ENCODE measurements around the gene SMARCD1. TPM values are rescaled to one million over a fixed set of nuclear protein-coding genes. Genes with fewer than 3 reads are reported as not detected.

Gene SMARCD1
- total and polyA plus RNA-seq, 10 donors, result 17.4 to 85.7 (median 52.6) TPM

DNA sequence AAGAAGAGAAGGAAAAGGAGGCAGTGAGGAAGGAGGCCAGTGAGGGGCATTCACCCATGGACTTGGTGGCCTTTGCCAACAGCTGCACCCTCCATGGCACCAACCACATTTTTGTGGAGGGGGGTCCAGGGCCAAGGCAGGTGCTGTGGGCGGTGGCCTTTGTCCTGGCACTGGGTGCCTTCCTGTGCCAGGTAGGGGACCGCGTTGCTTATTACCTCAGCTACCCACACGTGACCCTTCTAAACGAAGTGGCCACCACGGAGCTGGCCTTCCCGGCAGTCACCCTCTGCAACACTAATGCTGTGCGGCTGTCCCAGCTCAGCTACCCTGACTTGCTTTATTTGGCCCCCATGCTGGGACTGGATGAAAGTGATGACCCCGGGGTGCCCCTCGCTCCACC is 11.4 kb upstream of the SMARCD1 start:
- peak; percentile 60 for DNase-seq
- no peak for TF ChIP-seq POLR2A (IDR thresholded peaks at IDR 0.05)
- TF ChIP-seq, protein P1, sequence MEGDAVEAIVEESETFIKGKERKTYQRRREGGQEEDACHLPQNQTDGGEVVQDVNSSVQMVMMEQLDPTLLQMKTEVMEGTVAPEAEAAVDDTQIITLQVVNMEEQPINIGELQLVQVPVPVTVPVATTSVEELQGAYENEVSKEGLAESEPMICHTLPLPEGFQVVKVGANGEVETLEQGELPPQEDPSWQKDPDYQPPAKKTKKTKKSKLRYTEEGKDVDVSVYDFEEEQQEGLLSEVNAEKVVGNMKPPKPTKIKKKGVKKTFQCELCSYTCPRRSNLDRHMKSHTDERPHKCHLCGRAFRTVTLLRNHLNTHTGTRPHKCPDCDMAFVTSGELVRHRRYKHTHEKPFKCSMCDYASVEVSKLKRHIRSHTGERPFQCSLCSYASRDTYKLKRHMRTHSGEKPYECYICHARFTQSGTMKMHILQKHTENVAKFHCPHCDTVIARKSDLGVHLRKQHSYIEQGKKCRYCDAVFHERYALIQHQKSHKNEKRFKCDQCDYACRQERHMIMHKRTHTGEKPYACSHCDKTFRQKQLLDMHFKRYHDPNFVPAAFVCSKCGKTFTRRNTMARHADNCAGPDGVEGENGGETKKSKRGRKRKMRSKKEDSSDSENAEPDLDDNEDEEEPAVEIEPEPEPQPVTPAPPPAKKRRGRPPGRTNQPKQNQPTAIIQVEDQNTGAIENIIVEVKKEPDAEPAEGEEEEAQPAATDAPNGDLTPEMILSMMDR (IDR thresholded peaks at IDR 0.05 in 8 of 11, conservative IDR thresholded peaks at IDR 0.05 in 3 of 11), result no peak
- no peak for TF ChIP-seq POLR2AphosphoS5 (IDR thresholded peaks at IDR 0.05)
- 79 to 90% (median 86%) methylated on average over 6 to 10 of the region's 10 CpGs for WGBS, 5 donors

DNA sequence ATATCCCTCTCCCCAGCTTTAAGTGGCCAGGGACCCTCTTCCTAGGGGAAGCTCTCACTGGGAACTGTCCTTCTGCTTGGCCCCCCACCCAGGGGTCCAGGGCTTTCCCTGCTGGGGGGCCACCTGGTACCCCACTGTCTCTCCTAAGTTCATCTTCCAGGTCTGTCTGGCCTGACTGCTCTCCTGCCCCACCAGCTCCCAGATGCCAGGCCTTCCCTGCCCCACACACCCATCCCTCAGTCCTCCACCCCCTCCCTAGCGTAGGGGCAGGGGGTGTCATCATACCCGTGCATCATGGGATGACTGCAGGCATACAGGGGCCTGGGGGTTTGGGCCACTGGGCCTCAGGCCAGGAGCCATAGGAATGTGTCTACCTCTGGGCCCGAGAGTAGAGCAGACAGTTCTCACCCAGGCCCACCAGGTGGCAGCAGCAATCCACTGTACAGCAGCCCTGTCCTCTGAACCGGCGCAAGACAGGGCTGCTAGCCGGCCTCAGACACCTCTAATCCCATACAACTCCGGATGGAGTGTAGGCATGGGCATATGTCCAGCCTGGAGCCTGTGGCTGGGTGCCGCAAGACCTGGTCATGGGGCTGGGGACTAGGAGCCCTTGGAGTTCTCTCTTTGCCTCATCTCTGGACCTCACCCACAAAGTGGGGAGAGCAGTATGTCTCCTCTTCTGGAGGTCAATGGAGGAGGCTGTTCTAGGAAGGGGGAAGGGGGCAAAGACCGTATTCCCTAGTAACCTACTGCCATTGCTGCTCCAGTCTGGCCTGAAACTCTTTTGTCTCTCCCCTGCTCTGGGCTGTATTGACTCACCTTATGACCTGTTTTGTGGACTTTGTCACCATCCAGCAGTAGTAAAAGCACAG is 10.0 kb upstream of the SMARCD1 start:
- TF ChIP-seq, protein P1 (IDR thresholded peaks at IDR 0.05 in 8 of 11, conservative IDR thresholded peaks at IDR 0.05 in 3 of 11), result peak; percentile 90 to 98 (median 93)
- TF ChIP-seq POLR2AphosphoS5 (IDR thresholded peaks at IDR 0.05) (peak; percentile 15 to 47 (median 42)), POLR2A (IDR thresholded peaks at IDR 0.05) (no peak)
- peak; percentile 94 for DNase-seq
- no peak overlapping the region for H3K4me3 ChIP-seq
- 4 to 15% (median 8%) methylated on average over 5 to 9 of the region's 9 CpGs for WGBS, 5 donors
- no peaks in the 10 kb centered on the region for H3K9me3 ChIP-seq
- H3K27ac ChIP-seq, result no peak overlapping the region
- H3K4me1 ChIP-seq, result peaks cover 3 to 17% (median 9%) of the 10 kb centered on the region in 6 donors
- no peaks in the 10 kb centered on the region for H3K36me3 ChIP-seq
- intact Hi-C loops (cut with DNase I; ENCODE audit: low total_unique reads), result loop anchor here (2.0 kb wide), 1 partner anchor 100 kb away; no protein-coding TSS in a partner anchor
- H3K27me3 ChIP-seq (replicated peaks in 1 of 7), result peaks cover 0 to 7% (median 0%) of the 10 kb centered on the region in 7 donors

More for the DNA sequence above, 11.4 kb upstream of the SMARCD1 start:
- H3K9me3 ChIP-seq, result no peaks in the 10 kb centered on the region
- H3K4me1 ChIP-seq, result peaks cover 3 to 18% (median 9%) of the 10 kb centered on the region in 6 donors
- H3K27ac ChIP-seq, result no peak overlapping the region
- intact Hi-C loops (cut with DNase I; ENCODE audit: low total_unique reads), result loop anchor here (2.0 kb wide), 1 partner anchor 101 kb away; no protein-coding TSS in a partner anchor
- no peaks in the 10 kb centered on the region for H3K36me3 ChIP-seq
- H3K4me3 ChIP-seq, result no peak overlapping the region
- H3K27me3 ChIP-seq (replicated peaks in 1 of 7), result peaks cover 0 to 7% (median 0%) of the 10 kb centered on the region in 7 donors

DNA sequence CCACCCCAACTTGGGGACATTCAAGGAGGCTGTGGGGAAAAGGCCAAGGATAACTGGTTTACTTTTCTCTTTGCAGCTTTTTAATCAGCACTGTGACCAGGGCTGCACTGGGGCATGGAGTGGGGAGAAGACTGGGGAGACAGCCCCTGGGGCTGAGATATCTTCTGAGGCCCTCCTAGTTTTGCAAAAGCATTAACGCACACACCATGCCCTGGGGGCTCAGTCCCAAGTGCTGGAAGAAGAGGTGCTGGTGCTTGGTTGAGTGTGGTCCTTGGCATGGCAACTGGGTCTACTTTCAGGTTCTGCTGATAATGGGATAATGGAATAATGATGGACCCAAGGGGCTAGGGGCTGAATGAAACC is 9.4 kb upstream of the SMARCD1 start:
- peaks cover 0 to 7% (median 0%) of the 10 kb centered on the region in 7 donors for H3K27me3 ChIP-seq (replicated peaks in 1 of 7)
- peak; percentile 38 for DNase-seq
- no peaks in the 10 kb centered on the region for H3K36me3 ChIP-seq
- TF ChIP-seq POLR2AphosphoS5 (IDR thresholded peaks at IDR 0.05), result no peak
- TF ChIP-seq POLR2A (IDR thresholded peaks at IDR 0.05), result no peak
- TF ChIP-seq, protein P1 (IDR thresholded peaks at IDR 0.05 in 8 of 11, conservative IDR thresholded peaks at IDR 0.05 in 3 of 11), result no peak
- intact Hi-C loops (cut with DNase I; ENCODE audit: low total_unique reads), result loop anchor here (2.0 kb wide), 1 partner anchor 99 kb away; no protein-coding TSS in a partner anchor
- no peaks in the 10 kb centered on the region for H3K9me3 ChIP-seq
- no peak overlapping the region for H3K27ac ChIP-seq
- H3K4me1 ChIP-seq, result peaks cover 0 to 11% (median 5%) of the 10 kb centered on the region in 6 donors
- 92 to 100% (median 100%) methylated on average over 1 of the region's 1 CpG for WGBS, 5 donors
- H3K4me3 ChIP-seq, result no peak overlapping the region

DNA sequence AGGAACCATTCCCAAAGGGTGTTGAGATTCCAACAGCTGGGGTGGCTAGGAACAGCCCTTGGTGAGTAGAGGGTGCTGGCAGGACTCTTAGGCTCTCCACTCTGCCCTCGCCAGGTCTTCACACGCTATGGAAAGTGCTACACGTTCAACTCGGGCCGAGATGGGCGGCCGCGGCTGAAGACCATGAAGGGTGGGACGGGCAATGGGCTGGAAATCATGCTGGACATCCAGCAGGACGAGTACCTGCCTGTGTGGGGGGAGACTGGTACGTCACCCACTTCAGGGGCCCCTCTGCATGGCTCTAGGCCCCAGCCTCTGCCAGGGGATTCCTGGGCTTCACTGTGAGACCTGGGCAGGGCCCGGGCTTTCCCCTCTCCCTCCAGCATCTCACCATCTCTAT is 8.0 kb upstream of the SMARCD1 start:
- intact Hi-C loops (cut with DNase I; ENCODE audit: low total_unique reads), result no loop called here
- Histone ChIP-seq H3K27me3 (replicated peaks in 1 of 7) (peaks cover 0 to 7% (median 0%) of the 10 kb centered on the region in 7 donors), H3K9me3 (no peaks in the 10 kb centered on the region), H3K27ac (no peak overlapping the region), H3K4me1 (peaks cover 0 to 13% (median 7%) of the 10 kb centered on the region in 6 donors), H3K4me3 (no peak overlapping the region), H3K36me3 (no peaks in the 10 kb centered on the region)
- no peak for TF ChIP-seq POLR2AphosphoS5 (IDR thresholded peaks at IDR 0.05)
- TF ChIP-seq, protein P1 (IDR thresholded peaks at IDR 0.05 in 8 of 11, conservative IDR thresholded peaks at IDR 0.05 in 3 of 11), result no peak
- 65 to 95% (median 88%) methylated on average over 3 to 12 of the region's 12 CpGs for WGBS, 5 donors
- DNase-seq, result peak; percentile 67
